HepG2 (cell line): ENCODE measurements around the gene EPB41L2. TPM values are rescaled to one million over a fixed set of nuclear protein-coding genes. Genes with fewer than 3 reads are reported as not detected.
A peak's percentile ranks its signal among the peaks of the same experiment; 100 is the strongest.

Experiments used
- AKAP8 ChIP-seq: sonication (generic); formaldehyde crosslinking; IDR thresholded peaks from 2 replicates; pipeline ENCODE4 v1.5.1; 2020; ENCODE audit warnings: mild to moderate bottlenecking, missing genetic modification reagents
- DR1 ChIP-seq: sonication (generic); formaldehyde crosslinking; IDR thresholded peaks from 2 replicates; pipeline ENCODE4 v1.8.0; 2021; ENCODE audit warnings: mild to moderate bottlenecking, missing genetic modification reagents, inconsistent platforms
- FOXO1 ChIP-seq: sonication (generic); formaldehyde crosslinking; IDR thresholded peaks from 2 replicates; pipeline ENCODE4 v1.4.0; 2020; ENCODE audit warnings: missing genetic modification reagents
- GABPA ChIP-seq, 2 experiments: IDR thresholded peaks; 2 replicates each; pipeline ENCODE4 v1.6.1; 2011 to 2016; ENCODE audit warnings: low read depth in 2 of 2, low read length in 1 of 2, missing biosample characterization in 1 of 2, missing genetic modification characterization in 1 of 2
- JARID2 ChIP-seq: sonication (generic); formaldehyde crosslinking; IDR thresholded peaks from 2 replicates; pipeline ENCODE4 v1.8.1; 2023; ENCODE audit warnings: missing genetic modification reagents, inconsistent platforms; ENCODE audit not compliant: insufficient replicate concordance
- JDP2 ChIP-seq: sonication (generic); formaldehyde crosslinking; IDR thresholded peaks from 2 replicates; pipeline ENCODE4 v1.8.1; 2022; ENCODE audit warnings: missing genetic modification reagents, borderline replicate concordance
- KAT7 ChIP-seq: IDR thresholded peaks from 2 replicates; pipeline ENCODE4 v1.6.1; 2018; ENCODE audit warnings: borderline replicate concordance, missing compliant biosample characterization
- NFIC ChIP-seq: IDR thresholded peaks from 2 replicates; pipeline ENCODE4 v1.6.1; 2012; ENCODE audit warnings: mild to moderate bottlenecking, low read length, inconsistent platforms
- NPAS2 ChIP-seq: sonication (generic); formaldehyde crosslinking; IDR thresholded peaks from 2 replicates; pipeline ENCODE4 v1.8.0; 2022; ENCODE audit warnings: mild to moderate bottlenecking, missing genetic modification reagents, borderline replicate concordance
- RARG ChIP-seq: sonication (generic); formaldehyde crosslinking; IDR thresholded peaks from 2 replicates; pipeline ENCODE4 v1.4.0; 2020; ENCODE audit warnings: low read depth, mild to moderate bottlenecking, missing genetic modification reagents
- RBAK ChIP-seq: sonication (generic); formaldehyde crosslinking; IDR thresholded peaks from 2 replicates; pipeline ENCODE4 v1.5.1; 2020; ENCODE audit warnings: mild to moderate bottlenecking, missing genetic modification reagents
- SATB2 ChIP-seq: sonication (generic); formaldehyde crosslinking; IDR thresholded peaks from 2 replicates; pipeline ENCODE4 v1.5.0; 2020; ENCODE audit warnings: missing genetic modification reagents
- SP4 ChIP-seq: sonication (generic); formaldehyde crosslinking; IDR thresholded peaks from 2 replicates; pipeline ENCODE4 v1.8.1; 2023; ENCODE audit warnings: mild to moderate bottlenecking, missing genetic modification reagents
- TIGD3 ChIP-seq: sonication (generic); formaldehyde crosslinking; IDR thresholded peaks from 2 replicates; pipeline ENCODE4 v1.5.1; 2020; ENCODE audit warnings: mild to moderate bottlenecking, missing genetic modification reagents, borderline replicate concordance
- XRCC5 ChIP-seq: fragments of 200-400 bp; formaldehyde crosslinking; optimal IDR thresholded peaks from 2 replicates; pipeline ENCODE3; 2017; ENCODE audit warnings: mild to moderate bottlenecking, low read length
- ZBTB38 ChIP-seq: sonication (generic); formaldehyde crosslinking; IDR thresholded peaks from 2 replicates; pipeline ENCODE4 v1.5.1; 2020; ENCODE audit warnings: mild to moderate bottlenecking, missing genetic modification reagents
- ZMAT3 ChIP-seq: sonication (generic); formaldehyde crosslinking; conservative IDR thresholded peaks from 2 replicates; pipeline ENCODE4 v1.7.0; 2021; ENCODE audit warnings: missing genetic modification reagents
- ZNF18 ChIP-seq: sonication (generic); formaldehyde crosslinking; IDR thresholded peaks from 2 replicates; pipeline ENCODE4 v1.8.0; 2022; ENCODE audit warnings: mild to moderate bottlenecking, missing genetic modification reagents; ENCODE audit not compliant: insufficient replicate concordance
- ZNF30 ChIP-seq: sonication (generic); formaldehyde crosslinking; IDR thresholded peaks from 2 replicates; pipeline ENCODE4 v1.5.0; 2020; ENCODE audit warnings: mild to moderate bottlenecking, missing genetic modification reagents
- ZNF343 ChIP-seq: sonication (generic); formaldehyde crosslinking; IDR thresholded peaks from 2 replicates; pipeline ENCODE4 v1.4.0; 2020; ENCODE audit warnings: mild to moderate bottlenecking, missing genetic modification reagents
- ZNF547 ChIP-seq: sonication (generic); formaldehyde crosslinking; IDR thresholded peaks from 2 replicates; pipeline ENCODE4 v1.5.1; 2020; ENCODE audit warnings: mild to moderate bottlenecking, missing genetic modification reagents
- ZNF572 ChIP-seq: sonication (generic); formaldehyde crosslinking; IDR thresholded peaks from 2 replicates; pipeline ENCODE4 v1.5.1; 2020; ENCODE audit warnings: mild to moderate bottlenecking, missing genetic modification reagents
- ZNF713 ChIP-seq: sonication (generic); formaldehyde crosslinking; IDR thresholded peaks from 2 replicates; pipeline ENCODE4 v1.4.0; 2020; ENCODE audit warnings: mild to moderate bottlenecking, missing genetic modification reagents
- ZSCAN9 ChIP-seq: IDR thresholded peaks from 2 replicates; pipeline ENCODE4 v1.6.1; 2016; ENCODE audit warnings: borderline replicate concordance
- polyA plus RNA-seq, 8 experiments: library from polyadenylated mRNA; depleted of rRNA in 3 of 8; stranded (reverse) in 7 of 8; unstranded in 1 of 8; fragments of >200 nt; fragmentation: Illumina TruSeq in 4 of 8; extraction: Trizol in 4 of 8; gene quantifications; 2 replicates each; pipeline versions ENCODE4 v1.2.1 to v1.2.3, GENCODE V29; 2011 to 2016; ENCODE audit warnings: low read depth in 4 of 8, missing spikeins in 1 of 8, mixed read lengths in 1 of 8; ENCODE audit not compliant: insufficient read depth in 1 of 8
- total RNA-seq, 5 experiments: library from RNA; depleted of rRNA; stranded (reverse); fragments of >200 nt; fragmentation: Illumina TruSeq; extraction: Trizol; gene quantifications; 2 replicates each; pipeline ENCODE4 v1.2.3, GENCODE V29; 2016; ENCODE audit warnings: low read depth in 1 of 5
- TF ChIP-seq, protein P1 (sequence below): sonication (generic); formaldehyde crosslinking; IDR thresholded peaks from 2 replicates; pipeline ENCODE4 v1.9.0; 2022; ENCODE audit warnings: missing genetic modification reagents, mild to moderate bottlenecking, borderline replicate concordance
- TF ChIP-seq, protein P2 (sequence below): sonication (generic); formaldehyde crosslinking; IDR thresholded peaks from 2 replicates; pipeline ENCODE4 v1.5.0; 2020; ENCODE audit warnings: missing genetic modification reagents

EPB41L2 gene
- total and polyA plus RNA-seq, 2 of the 13 experiments (the other 11 are each of a cell fraction or from before 2014, with no cell fraction given), result 41.7 to 56.4 TPM

DNA sequence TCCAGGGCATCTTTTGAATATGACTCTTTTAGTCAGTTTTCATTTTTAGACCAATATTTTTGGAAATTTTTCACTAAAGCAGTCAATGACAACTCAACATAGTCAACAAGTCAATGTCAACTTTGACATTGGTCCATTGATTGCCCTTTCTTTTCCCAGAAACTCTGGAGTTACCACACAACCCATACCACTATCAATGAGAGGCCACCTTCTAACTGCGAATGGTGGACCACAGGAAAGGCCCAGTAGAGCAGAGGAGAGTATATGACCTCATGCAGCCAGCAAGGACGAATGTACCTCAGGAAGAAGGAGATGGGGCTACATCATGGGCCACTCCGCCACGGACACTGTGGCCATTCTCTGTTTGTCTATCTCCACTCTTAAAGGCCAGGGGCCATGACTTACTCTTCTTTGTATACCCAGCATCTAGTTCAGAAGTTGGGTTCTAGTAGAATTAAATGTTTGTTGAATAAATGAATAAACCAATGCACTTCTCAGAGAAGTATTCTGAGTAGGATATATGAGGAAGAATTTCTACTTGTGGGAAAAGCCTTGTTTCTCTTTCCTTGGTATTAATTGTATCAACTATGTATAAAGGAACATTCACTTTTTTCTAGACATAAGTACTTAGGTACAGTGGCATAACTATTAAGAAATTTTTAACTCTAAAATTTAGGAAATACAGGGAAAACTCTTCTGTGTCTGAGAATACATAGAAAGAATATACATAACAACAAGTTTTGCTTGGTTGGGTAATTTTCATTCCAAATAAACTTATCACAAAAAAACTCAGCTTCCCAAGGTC lies 236.4 kb downstream of the EPB41L2 start (continued):
- TF ChIP-seq NPAS2 (CRISPR knock-in tag), result no peak
- TF ChIP-seq FOXO1 (CRISPR knock-in tag), result peak; percentile 43; the same call in 1 of the 2 replicates
- no peak for TF ChIP-seq RBAK (CRISPR knock-in tag)
- TF ChIP-seq DR1 (CRISPR knock-in tag), result no peak
- TF ChIP-seq ZNF18 (CRISPR knock-in tag), result no peak
- TF ChIP-seq TIGD3 (CRISPR knock-in tag), result no peak
- no peak for TF ChIP-seq XRCC5
- TF ChIP-seq, protein P1, sequence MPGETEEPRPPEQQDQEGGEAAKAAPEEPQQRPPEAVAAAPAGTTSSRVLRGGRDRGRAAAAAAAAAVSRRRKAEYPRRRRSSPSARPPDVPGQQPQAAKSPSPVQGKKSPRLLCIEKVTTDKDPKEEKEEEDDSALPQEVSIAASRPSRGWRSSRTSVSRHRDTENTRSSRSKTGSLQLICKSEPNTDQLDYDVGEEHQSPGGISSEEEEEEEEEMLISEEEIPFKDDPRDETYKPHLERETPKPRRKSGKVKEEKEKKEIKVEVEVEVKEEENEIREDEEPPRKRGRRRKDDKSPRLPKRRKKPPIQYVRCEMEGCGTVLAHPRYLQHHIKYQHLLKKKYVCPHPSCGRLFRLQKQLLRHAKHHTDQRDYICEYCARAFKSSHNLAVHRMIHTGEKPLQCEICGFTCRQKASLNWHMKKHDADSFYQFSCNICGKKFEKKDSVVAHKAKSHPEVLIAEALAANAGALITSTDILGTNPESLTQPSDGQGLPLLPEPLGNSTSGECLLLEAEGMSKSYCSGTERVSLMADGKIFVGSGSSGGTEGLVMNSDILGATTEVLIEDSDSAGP (CRISPR knock-in tag), result no peak
- TF ChIP-seq RARG (CRISPR knock-in tag), result 0 out of 2 replicates have a peak, but pooled peaks have one; percentile 25
- no peak for TF ChIP-seq SP4
- TF ChIP-seq AKAP8 (CRISPR knock-in tag), result no peak
- no peak for TF ChIP-seq ZNF547 (CRISPR knock-in tag)
- no peak for TF ChIP-seq SATB2
- no peak for TF ChIP-seq ZNF713 (CRISPR knock-in tag)
- no peak for TF ChIP-seq ZNF572 (CRISPR knock-in tag)
- 0 out of 2 replicates have a peak, but pooled peaks have one; percentile 16 for TF ChIP-seq KAT7
- TF ChIP-seq NFIC, result no peak
- TF ChIP-seq ZNF343 (CRISPR knock-in tag), result 0 out of 2 replicates have a peak, but pooled peaks have one; percentile 44
- TF ChIP-seq ZSCAN9 (CRISPR knock-in tag), result no peak; the same call in 1 of the 2 replicates
- no peak for TF ChIP-seq ZNF30 (CRISPR knock-in tag)
- no peak for TF ChIP-seq JARID2
- TF ChIP-seq JDP2 (CRISPR knock-in tag), result no peak
- no peak for TF ChIP-seq ZBTB38 (CRISPR knock-in tag)
- no peak for TF ChIP-seq ZMAT3 (CRISPR knock-in tag)
- TF ChIP-seq, protein P2, sequence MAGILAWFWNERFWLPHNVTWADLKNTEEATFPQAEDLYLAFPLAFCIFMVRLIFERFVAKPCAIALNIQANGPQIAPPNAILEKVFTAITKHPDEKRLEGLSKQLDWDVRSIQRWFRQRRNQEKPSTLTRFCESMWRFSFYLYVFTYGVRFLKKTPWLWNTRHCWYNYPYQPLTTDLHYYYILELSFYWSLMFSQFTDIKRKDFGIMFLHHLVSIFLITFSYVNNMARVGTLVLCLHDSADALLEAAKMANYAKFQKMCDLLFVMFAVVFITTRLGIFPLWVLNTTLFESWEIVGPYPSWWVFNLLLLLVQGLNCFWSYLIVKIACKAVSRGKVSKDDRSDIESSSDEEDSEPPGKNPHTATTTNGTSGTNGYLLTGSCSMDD (CRISPR knock-in tag), result no peak
- no peak for TF ChIP-seq GABPA (IDR thresholded peaks at IDR 0.05; ENCODE audit: low read depth, low read length)
- TF ChIP-seq GABPA (CRISPR knock-in tag; IDR thresholded peaks at IDR 0.05; ENCODE audit: low read depth), result no peak
